Fibroblast of peridontal ligament (primary cell): ENCODE data around the gene PRDM15.

Source experiments
- DNase-seq: peaks from one replicate; pipeline ENCODE4 v3.0.0-alpha.2; 2010; ENCODE audit errors: extremely low read depth

Gene PRDM15

DNA sequence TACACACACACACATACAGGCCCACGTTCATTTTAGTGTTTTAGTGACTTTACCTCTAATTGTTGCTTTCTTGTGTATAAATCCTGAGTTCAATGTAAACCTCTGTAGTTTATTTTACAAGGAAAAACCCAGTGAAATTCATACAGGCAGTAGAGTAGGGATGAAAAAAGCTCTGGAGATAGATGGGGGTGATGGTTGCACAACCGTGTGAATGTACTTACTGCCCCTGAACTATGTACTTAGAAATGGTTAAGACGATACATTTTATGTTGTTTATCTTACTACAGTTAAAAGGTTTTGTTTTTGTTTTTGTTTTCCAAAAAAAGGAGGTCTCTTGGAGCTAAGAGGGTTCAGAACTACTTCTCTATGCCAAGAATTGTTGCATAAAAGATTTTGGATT lies 29.7 kb upstream of the PRDM15 start:
- no peak for DNase-seq

DNA sequence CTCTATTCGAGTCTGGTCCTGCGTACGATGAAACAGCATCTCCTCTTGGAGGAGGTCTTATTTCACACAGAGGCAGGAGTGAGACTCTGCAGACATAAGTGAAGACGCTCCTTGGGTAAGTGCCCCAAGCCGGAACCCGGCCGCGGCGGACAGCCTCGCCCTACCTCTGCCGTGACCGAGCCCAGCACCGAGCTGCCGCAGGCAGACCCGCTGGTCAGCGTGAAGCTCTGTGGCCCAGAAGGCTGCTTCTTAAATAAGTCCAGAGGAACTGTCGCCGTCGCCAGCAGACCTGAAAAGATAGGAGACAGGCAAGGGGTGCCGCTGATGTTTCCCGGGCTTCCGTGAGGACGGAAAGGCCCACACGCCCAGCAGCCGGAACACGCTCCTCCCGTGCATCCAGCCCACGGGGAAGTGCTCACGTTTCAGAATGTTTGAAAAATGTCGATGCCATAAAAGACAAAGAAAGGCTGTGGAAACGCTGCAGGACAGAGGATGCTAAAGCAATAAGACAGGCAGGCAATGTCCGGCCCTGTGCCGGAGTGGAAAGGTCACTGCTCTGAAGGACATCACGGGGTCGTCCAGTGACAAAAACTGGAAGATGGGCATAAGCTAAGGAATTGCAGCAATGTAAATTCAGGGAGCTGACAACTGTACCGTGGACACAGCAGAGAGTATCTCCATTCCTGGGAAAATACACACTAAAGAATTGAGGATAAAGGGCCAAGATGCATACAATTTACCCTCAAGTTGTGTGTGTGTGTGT lies 28.5 kb upstream of the PRDM15 start:
- no peak for DNase-seq

DNA sequence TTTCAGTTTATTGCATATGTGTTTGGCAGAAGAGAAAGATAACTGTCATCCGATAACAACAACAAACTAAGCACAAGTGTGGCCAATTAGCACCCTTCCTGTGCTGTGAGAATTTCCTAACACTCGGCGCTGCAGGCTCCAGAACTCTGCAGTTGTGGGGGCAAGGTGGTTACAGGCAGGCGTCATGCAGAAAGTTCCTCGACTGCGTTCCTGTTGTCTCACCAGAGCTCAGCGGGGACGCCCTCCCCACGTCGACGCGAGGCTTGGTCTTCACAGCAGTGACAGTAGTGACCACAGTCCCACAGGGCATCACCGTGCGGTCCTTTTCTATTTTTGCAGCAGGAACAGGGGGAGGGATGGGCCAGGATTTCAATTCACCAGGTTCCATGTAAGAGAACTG lies 27.6 kb upstream of the PRDM15 start:
- no peak for DNase-seq

DNA sequence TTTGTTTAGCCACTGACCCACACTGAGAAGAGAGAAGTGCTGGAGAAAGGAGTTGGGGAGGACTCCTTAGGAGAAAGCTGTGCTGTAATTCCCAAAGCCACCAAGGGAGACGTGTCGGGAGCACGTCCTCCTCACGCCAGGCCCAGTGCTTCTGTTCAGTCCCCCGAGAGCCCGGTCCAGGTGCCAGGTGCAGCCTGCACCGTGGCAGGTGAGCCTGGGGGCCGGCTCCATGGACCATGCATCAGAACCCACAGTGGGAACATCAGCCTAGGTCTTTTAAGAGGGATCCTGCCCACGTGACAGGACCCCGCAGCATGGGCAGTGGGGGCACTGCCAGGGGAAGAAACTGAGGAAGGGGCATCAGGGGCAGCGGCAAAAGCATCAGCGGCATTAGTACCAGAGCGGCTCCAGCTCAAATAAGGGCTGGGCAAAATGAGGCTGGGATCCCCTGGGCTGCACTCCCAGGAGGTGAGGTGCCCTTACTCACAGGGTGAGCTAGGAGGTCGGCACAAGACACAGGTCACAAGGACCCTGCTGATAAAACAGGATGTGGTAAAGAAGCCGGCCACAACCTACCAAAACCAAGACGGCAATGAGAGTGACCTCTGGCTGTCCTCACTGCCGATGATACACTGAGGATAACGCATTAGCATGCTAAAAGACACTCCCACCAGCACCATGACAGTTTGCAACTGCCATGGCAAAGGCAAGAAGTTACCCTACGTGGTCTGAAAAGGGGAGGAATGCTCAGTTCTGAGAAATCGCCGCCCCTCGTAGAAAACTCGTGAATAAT lies 24.6 kb upstream of the PRDM15 start:
- DNase-seq, result no peak

DNA sequence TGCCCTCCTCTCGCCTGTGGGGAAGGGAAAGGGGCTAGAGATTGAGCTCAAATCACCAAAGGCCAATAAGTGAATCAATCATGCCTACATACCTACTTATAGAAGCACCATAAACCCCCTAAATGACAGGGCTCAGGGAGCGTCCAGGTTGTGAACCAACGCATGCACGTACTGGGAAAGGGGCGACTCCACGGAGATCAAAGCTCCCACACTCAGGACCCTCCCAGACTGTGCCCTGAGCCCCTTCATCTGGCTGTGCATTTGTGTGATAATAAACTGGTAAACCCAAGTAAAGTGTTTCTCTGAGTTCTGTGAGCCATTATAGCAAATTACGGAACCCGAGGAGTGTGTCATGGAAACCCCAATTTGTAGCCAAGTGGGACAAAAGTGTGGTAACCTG lies 23.8 kb upstream of the PRDM15 start:
- DNase-seq, result no peak

DNA sequence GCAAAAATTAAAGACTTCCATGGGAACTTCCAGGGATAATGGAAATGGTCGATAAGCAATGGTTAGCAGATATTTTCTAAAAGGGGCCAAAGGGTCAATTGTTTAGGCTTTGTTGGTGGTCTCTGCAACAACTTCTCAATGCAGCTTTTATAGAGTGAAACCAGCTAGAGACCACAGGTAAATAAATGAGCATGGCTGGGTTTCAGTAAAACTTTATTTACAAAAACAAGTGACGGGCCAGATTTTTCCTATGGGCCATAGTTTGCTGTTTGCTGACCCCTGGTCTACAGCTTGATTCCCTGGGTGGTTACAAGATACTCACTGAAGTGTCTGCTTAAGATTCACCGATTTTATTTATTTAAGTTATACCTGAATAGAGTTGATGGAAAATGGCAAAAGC lies 22.6 kb upstream of the PRDM15 start:
- no peak for DNase-seq

DNA sequence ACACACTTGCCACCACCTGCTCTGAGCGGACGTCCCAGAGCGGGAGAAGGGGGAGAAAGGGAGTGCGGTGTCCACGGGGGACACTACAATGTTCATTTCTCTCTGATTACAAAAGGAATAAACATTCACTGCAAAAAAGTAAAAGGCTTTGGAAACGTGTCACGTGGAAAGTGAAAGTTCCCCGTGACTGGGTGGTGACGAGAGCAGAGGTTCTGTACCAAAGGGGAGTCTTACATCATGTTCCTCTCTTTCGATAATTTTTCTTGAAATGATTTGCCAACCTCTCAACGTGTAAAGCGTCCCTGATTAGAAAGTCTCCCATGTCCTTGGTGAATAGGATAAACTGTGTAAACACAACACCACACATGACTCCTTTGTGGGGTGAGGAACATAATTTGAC lies 22.0 kb upstream of the PRDM15 start:
- DNase-seq, result no peak

DNA sequence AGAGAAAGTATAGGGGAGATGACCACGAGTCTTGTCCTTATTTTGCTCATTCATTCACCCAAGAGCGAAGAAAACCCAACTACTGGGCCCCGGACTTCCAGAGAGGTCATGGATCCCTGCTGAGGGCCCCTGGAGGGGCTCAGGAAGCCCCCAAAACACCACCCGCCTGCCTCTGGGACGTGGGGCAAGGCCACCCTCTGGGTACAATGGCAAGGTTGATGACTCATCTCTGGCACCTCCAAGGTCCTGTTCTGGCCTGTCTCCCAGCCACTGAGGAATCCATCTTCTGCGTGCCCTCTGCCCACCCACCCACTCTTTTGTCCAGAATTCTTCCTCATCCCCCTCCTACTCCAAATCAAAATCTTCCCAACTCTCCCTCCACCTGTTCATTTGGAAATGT lies 21.3 kb upstream of the PRDM15 start:
- DNase-seq, result no peak

DNA sequence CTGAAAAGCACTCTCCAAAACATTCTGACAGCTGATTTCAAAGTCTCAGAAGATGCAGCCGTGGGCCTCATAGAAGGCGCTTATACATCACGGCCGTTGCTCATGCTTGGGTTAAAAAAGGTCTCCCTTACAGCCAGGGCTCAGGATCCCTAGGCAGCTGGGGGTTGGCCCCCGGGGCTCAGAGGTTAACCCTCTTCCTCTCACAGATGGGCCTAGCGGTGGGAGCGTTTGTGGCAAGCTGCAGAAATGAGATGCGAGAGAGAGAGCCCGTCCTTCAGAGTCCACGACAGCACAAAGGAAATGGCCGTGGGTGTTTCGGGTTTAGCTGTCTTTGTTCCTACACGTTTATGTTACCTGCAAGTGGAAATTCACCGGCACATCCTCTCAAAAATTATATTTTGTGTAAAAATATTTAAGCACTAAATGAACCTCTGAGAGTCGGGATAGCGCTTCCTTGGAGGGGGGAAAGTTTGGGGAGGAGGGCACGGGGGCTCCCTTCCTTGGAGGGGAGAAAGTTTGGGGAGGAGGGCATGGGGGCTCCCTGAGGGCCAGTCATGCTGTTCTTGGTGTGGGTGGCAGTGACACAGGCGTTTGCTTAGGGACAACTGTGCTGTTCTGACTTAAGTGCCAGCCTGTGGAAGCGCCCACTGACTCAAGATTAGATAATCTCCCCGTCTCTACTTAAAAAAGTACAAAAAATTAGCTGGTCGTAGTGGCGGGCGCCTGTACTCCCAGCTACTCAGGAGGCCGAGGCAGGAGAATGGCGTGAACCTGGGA lies 20.5 kb upstream of the PRDM15 start:
- no peak for DNase-seq

DNA sequence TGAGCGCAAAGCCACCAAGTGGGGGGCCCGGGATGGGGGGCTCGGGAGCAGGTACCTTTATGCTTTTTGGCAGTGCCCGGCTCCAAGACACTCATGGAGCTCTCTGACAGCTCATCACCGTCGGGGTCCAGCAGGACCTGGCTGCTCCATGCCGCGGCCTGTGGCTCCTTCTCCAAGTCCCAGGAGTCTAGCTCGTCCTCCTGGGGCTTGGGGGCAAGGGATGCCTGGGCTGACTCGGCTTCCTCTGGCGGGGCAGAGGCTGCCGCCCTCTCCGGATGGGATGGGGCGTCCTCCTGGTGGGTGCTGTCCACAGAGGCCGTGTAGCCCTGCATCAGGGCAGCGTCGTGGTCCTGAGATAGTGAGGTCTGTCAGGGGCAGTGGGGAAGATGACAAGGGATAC lies 19.9 kb upstream of the PRDM15 start:
- DNase-seq, result no peak

DNA sequence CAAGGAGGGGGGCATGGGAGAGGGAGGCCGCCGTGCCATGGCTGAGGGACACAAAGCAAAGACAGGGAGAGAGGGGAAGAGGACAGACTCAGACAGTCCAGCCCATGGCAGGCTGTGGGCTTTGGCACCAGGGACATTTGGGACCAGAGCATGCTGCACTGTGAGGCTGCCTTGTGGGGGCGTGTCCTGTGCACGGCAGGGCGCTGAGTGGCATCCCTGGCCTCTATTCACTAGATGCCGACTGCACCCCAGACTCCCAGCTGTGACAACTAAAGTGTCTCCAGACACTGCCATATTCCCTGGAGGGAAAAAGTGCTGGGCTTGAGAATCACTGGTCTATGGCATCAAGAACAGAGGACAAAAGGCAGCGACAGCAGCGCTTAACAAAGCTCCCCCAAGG lies 18.6 kb upstream of the PRDM15 start:
- no peak for DNase-seq

DNA sequence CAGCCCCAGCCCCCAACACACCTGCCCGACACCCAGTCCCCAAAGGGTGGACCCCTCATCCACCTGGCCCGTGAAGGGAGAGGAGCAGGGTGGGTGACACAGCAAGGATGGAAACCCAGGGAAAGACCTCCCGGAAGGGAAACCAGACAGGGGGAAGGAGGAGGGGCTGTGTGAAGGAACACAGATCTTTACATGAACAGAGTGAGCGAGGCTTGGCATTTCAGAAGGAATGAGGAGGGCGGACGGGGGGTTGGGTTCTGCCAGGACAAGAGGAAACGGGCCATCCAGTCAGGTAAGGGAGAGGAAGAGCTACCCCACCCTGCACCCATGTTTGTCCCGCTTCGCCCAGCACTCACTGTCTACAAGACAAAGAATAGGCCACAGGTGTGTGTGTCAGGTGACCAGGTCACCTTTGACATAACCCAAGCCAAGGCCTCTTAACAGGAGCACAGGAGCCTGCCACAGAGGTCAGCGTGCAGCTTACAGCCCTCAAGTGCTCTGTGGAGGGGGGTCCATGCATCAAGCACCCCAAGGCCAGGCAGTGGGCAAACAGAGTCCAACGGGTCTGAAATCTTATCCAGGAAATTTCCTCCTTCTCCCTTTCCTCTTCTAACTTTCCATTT lies 18.0 kb upstream of the PRDM15 start:
- no peak for DNase-seq

DNA sequence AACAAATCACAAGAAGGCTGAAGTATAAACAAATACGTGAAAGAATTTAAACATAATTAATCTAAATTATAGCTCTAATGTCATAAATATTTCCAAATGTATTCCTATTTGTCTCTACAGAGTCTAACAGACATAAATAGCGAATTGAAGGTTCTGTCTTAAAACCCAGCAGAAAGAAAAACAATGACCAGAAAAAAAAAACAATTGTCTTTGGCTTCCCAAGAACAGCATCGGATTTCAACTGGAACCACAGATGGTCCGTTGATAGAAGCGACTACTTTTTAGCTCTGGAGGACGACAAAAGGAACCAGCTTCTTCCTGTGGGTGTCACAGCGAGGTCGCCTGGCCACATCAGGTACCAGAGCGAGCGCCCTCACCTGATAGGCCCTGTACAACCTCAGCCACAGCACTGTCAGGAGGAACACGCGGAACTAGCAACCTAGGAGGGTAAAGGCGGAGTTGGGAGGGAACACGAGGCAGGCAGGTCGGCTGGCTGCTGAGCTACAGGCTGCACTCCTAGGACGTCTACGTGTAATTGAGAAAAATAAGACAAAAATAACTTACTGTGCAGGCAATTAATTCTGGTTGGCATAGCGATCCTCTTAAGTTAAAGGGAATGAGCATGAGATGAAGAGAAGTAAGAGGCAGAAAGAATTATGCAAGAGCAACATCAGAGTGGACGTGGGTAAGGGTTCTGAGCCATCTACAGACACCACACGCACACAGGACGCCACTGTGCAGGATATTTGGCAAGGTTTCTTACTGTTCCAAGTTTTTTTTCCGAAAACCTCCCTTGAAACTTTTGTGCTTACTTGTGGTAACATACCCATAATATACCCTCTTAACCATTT lies 16.7 kb upstream of the PRDM15 start:
- peak; percentile 59 for DNase-seq

DNA sequence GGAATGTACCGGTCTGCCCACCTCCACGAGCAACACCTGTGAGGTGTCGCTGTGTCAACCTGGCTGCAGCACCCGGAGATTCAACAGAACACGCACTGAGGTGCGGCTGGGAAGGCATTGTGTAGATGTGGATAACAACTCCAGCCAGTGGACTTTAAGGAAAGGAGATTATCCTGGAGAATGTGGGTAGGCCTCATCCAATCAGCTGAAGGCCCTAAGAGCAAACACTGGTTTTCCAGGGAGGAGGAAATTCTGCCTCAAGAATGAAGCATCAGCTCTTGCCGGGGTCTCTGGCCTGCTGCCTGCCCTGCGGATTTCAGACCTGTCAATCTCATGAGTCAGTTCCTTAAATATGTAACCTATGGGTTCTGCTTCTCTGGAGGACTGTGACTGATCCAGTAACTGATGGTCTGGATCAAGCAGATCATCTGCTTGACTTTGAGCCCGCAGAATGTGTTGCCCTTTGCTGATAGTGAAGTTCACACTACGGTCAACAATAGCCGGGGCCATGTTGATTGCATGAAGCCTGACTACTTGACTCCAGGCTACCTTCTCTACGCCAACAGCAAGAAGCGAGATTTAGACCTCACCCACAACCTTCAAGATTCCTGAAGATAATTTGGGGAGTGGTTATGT lies 15.9 kb upstream of the PRDM15 start:
- DNase-seq, result peak; percentile 86

DNA sequence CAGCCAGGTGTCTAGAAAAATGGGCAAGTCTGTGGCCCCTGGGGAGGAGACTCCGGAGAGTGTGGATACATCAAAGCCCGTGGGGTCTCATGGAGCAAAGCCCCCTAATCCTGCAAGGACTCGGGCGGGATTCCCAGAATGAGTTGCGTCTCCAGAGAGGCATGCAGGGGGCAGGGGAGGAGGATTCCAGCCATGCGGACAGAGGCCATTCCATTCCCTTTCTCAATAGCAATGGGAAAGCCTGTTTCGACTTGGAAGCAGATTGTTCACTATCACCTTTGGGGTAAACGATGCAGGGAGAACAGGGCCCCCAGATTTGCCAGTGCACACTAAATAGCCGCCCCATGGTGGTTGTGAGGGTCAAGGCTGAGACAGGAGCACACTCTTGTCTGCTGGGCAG lies 15.4 kb upstream of the PRDM15 start:
- no peak for DNase-seq

DNA sequence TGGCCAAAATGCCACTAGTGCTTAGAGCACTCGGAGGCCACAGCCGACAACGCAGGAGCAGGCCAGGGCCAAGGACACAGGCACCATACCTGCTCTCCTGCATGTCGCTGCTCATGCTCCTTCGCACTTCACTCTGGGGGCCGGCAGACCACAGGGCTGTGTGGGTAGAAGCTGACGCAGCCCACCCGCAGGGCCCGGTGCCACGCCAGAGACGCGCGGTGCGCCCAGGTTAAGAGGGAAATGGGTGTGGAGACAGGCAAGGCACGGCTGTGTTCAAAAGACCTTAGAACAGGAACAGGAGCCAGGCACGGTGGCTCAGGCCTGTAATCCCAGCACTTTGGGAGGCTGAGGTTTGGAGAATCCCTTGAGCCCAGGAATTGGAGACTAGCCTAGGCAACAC lies 13.6 kb upstream of the PRDM15 start:
- DNase-seq, result no peak

DNA sequence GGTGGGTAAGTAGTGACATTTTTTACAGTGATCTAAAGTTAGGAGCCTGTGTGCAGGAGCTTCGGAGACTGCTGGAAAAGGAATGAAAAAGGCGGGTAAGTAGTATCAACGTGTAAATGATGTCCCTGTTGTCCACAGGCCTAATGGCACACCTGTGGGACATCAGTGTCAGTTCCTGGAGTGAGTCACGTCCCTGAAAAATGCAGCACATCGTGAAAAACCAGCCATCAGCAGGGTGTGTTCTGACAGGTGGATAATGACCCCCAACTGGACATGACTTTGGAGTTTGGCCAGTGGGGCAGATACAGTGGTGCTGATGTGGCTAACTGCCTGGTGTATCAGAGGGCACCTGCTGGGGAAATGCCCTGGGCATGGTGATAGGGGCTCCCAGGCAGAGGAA lies 12.0 kb upstream of the PRDM15 start:
- DNase-seq, result no peak

DNA sequence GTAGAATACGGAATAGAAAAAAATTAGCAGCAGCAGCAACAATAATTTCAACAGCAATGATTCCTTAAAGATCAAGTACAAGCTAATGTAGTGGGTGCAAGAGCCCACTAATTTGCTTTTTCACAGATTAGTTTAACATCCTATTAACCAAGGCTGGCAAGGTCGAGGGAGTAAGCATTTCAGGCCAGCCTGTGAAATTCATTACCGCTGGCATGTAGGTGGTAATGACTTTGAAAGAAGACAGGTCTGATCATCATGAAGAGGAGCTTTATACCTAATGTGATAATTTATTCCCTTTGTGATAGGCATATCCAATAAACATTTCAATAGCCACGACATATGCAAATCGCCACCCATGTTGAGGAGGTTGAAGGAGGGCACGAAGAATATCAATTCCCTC lies 11.2 kb upstream of the PRDM15 start:
- DNase-seq, result no peak

DNA sequence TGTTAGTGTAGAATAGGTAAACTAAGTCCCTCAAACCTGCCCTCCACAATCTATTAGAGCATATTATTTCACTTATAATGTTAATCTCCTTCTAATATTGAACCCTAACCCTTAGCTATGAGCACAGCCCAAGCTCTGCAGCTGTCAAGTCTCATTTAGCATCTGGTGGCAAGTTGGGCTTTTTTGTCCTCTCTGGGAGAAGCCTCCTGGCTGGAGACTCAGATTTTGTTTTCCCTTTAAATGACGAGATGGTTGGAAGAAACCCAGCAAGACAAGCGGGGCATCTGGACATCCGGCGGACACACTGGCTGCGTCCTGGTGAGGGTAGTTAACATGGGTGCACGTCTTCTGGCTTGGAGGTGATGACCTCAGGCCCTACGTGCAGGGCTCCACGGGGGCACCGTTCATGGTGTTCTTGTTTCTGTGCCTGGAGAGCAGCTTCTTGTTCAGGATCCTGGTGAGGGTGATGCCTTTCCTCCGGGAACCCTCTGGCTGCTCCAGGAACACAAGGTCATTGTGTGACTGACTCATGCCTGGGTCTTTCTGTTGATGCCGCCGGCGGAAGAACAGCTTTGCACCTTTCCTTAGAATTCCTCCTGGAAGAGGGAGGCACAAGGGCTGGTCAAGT lies 9.7 kb upstream of the PRDM15 start:
- no peak for DNase-seq

DNA sequence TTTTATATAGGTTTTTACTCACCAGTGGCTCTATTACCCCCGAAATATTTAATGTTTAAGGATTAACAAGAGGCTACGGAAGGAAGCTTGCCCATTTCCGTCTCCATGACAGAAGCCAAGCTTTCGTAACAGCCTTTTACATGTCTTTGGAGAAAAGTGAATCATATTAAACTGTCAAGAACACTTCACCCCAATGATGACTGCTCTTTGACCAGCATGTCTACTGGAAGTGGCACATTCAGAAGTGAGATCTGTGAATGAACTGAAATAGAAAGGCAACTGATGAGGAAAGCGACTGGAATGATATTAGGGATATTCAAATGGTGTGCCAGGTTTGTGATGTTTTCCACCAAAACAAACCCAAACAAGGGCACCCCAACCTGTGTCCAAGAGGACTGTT lies 8.5 kb upstream of the PRDM15 start:
- no peak for DNase-seq
